COR-L47 (cell line): ENCODE data around the gene NOC3L.
"Not testable (repeated sequence)": the region's sequence is repeated elsewhere in the genome, so short reads cannot be mapped to it uniquely, and the experiment has no call there.

ENCODE experiments used
- DNase-seq: peaks from one replicate; lab custom pipeline; 2025; lab: John Stamatoyannopoulos, UW

Gene NOC3L

GRCh38 chr10:94362360-94363250, at the start of gene NOC3L:
Gene NOC3L (minus strand): TSS chr10:94362939. CDS start chr10:94362838, 101 bp downstream.
- DNase-seq = peak; percentile 78

GRCh38 chr10:94412449-94412848, 49.7 kb upstream of the NOC3L start:
- DNase-seq = no peak

GRCh38 chr10:94411304-94411703, 48.6 kb upstream of the NOC3L start:
- no peak for DNase-seq

GRCh38 chr10:94409021-94409657, 46.4 kb upstream of the NOC3L start:
- no peak for DNase-seq

GRCh38 chr10:94407668-94408067, 44.9 kb upstream of the NOC3L start:
- DNase-seq = no peak

- no peak for DNase-seq
Observed at GRCh38 chr10:94405406-94405805, 42.7 kb upstream of the NOC3L start.

- DNase-seq = peak; percentile 15
Observed at GRCh38 chr10:94403380-94404213, 40.9 kb upstream of the NOC3L start.

GRCh38 chr10:94402843-94403379, 40.2 kb upstream of the NOC3L start:
- no peak for DNase-seq

GRCh38 chr10:94402204-94402842, 39.6 kb upstream of the NOC3L start, which contains the start of gene TBC1D12:
Gene TBC1D12 (plus strand): TSS chr10:94402541. CDS start chr10:94402614, 73 bp downstream.
- peak; percentile 92 for DNase-seq

GRCh38 chr10:94398762-94399161, 36.0 kb upstream of the NOC3L start:
- DNase-seq = no peak

GRCh38 chr10:94397549-94398370, 35.0 kb upstream of the NOC3L start:
- no peak for DNase-seq

GRCh38 chr10:94392117-94392516, 29.4 kb upstream of the NOC3L start:
- DNase-seq = not testable (repeated sequence)

GRCh38 chr10:94385733-94386132, 23.0 kb upstream of the NOC3L start:
- not testable (repeated sequence) for DNase-seq

- no peak for DNase-seq
Observed at GRCh38 chr10:94383530-94383929, 20.8 kb upstream of the NOC3L start.

GRCh38 chr10:94376865-94377264, 14.1 kb upstream of the NOC3L start:
- no peak for DNase-seq

GRCh38 chr10:94375374-94375773, 12.6 kb upstream of the NOC3L start:
- DNase-seq = no peak

- no peak for DNase-seq
Observed at GRCh38 chr10:94370501-94370900, 7.8 kb upstream of the NOC3L start.

- DNase-seq = no peak
Observed at GRCh38 chr10:94366382-94366781, 3.6 kb upstream of the NOC3L start.

GRCh38 chr10:94364482-94364881, 1.7 kb upstream of the NOC3L start:
- no peak for DNase-seq

- DNase-seq = no peak
Observed at GRCh38 chr10:94363251-94363565, 469 bp upstream of the NOC3L start.
